ENCODE measurements around the gene ARHGEF10L.
"Not testable (repeated sequence)": the region's sequence is repeated elsewhere in the genome, so short reads cannot be mapped to it uniquely, and the experiment has no call there.

ARHGEF10L gene

GRCh38 chr1:17622823-17623222, 83.3 kb downstream of the ARHGEF10L start:
- Histone ChIP-seq H3K27me3 (no peaks in the 10 kb centered on the region), H3K4me3 (no peak overlapping the region), H3K9me3 (no peaks in the 10 kb centered on the region), H3K4me1 (peaks cover 3 to 95% (median 73%) of the 10 kb centered on the region in 4 donors), H3K27ac (peak overlapping the region; percentile 96 to 100), H3K36me3 (peaks cover 60 to 91% (median 63%) of the 10 kb centered on the region in 3 donors)
- no peak for DNase-seq
- intact Hi-C loops (cut with DNase I; ENCODE audit: low total_unique reads): no loop called here
- no peak for TF ChIP-seq CTCF (IDR thresholded peaks at IDR 0.05)

- H3K27me3 ChIP-seq: no peaks in the 10 kb centered on the region
- peak; percentile 79 to 96 for DNase-seq
- H3K36me3 ChIP-seq: peaks cover 67 to 95% (median 74%) of the 10 kb centered on the region in 3 donors
- peak overlapping the region; percentile 96 to 100 for H3K27ac ChIP-seq
- TF ChIP-seq CTCF (IDR thresholded peaks at IDR 0.05): no peak
- intact Hi-C loops (cut with DNase I; ENCODE audit: low total_unique reads): no loop called here
- H3K4me3 ChIP-seq: no peak overlapping the region
- H3K4me1 ChIP-seq: peaks cover 0 to 98% (median 70%) of the 10 kb centered on the region in 4 donors
- H3K9me3 ChIP-seq: no peaks in the 10 kb centered on the region
These were observed 85.2 kb downstream of the ARHGEF10L start for GRCh38 chr1:17624611-17625233.

GRCh38 chr1:17627239-17628052, 87.9 kb downstream of the ARHGEF10L start:
- H3K4me1 ChIP-seq: peaks cover 0 to 97% (median 71%) of the 10 kb centered on the region in 4 donors
- peak overlapping the region; percentile 96 to 100 for H3K27ac ChIP-seq
- intact Hi-C loops (cut with DNase I; ENCODE audit: low total_unique reads): no loop called here
- no peak for TF ChIP-seq CTCF (IDR thresholded peaks at IDR 0.05)
- DNase-seq: no peak
- H3K9me3 ChIP-seq: no peaks in the 10 kb centered on the region
- no peaks in the 10 kb centered on the region for H3K27me3 ChIP-seq
- no peak overlapping the region for H3K4me3 ChIP-seq
- peaks cover 62 to 85% (median 68%) of the 10 kb centered on the region in 3 donors for H3K36me3 ChIP-seq

GRCh38 chr1:17629046-17629445, 89.5 kb downstream of the ARHGEF10L start:
- intact Hi-C loops (cut with DNase I; ENCODE audit: low total_unique reads); DNase-seq; H3K9me3 ChIP-seq; H3K27me3 ChIP-seq; H3K4me3 ChIP-seq: not testable (repeated sequence)
- peaks cover 0 to 97% (median 70%) of the 10 kb centered on the region in 4 donors for H3K4me1 ChIP-seq
- H3K27ac ChIP-seq: peak overlapping the region; percentile 96 to 100
- peaks cover 57 to 85% (median 66%) of the 10 kb centered on the region in 3 donors for H3K36me3 ChIP-seq

- peaks cover 60 to 85% (median 66%) of the 10 kb centered on the region in 3 donors for H3K36me3 ChIP-seq
- H3K9me3 ChIP-seq: no peaks in the 10 kb centered on the region
- peak overlapping the region; percentile 96 to 100 for H3K27ac ChIP-seq
These were observed 90.0 kb downstream of the ARHGEF10L start for GRCh38 chr1:17629460-17629859.

More at GRCh38 chr1:17629460-17629859, 90.0 kb downstream of the ARHGEF10L start:
- H3K4me1 ChIP-seq: peaks cover 0 to 97% (median 70%) of the 10 kb centered on the region in 4 donors
- intact Hi-C loops (cut with DNase I; ENCODE audit: low total_unique reads): no loop called here
- TF ChIP-seq CTCF (IDR thresholded peaks at IDR 0.05): peak; percentile 25 to 26
- no peaks in the 10 kb centered on the region for H3K27me3 ChIP-seq
- no peak overlapping the region for H3K4me3 ChIP-seq
- DNase-seq: no peak
